Fibroblast of lung (primary cell): Measurements from ENCODE around the gene DENND11.

Experiments used
- EZH2 ChIP-seq: IDR thresholded peaks from 2 replicates; pipeline ENCODE4 v1.5.1; 2012; ENCODE audit warnings: low read length, control low read depth, mild to moderate bottlenecking; ENCODE audit errors: missing control alignments
- TF ChIP-seq, protein P1 (sequence below), 2 donors: IDR thresholded peaks in 1 of 2; conservative IDR thresholded peaks in 1 of 2; 1 replicate in 1 of 2; 2 replicates in 1 of 2; pipeline ENCODE4 v1.5.1; 2011 to 2012; ENCODE audit warnings: low read length in 2 of 2, control low read depth in 1 of 2, inconsistent platforms in 1 of 2, low read depth in 1 of 2, mild to moderate bottlenecking in 1 of 2

GRCh38 chr7:141688043-141688442 lies 13.9 kb downstream of the DENND11 start:
- TF ChIP-seq, protein P1, sequence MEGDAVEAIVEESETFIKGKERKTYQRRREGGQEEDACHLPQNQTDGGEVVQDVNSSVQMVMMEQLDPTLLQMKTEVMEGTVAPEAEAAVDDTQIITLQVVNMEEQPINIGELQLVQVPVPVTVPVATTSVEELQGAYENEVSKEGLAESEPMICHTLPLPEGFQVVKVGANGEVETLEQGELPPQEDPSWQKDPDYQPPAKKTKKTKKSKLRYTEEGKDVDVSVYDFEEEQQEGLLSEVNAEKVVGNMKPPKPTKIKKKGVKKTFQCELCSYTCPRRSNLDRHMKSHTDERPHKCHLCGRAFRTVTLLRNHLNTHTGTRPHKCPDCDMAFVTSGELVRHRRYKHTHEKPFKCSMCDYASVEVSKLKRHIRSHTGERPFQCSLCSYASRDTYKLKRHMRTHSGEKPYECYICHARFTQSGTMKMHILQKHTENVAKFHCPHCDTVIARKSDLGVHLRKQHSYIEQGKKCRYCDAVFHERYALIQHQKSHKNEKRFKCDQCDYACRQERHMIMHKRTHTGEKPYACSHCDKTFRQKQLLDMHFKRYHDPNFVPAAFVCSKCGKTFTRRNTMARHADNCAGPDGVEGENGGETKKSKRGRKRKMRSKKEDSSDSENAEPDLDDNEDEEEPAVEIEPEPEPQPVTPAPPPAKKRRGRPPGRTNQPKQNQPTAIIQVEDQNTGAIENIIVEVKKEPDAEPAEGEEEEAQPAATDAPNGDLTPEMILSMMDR (conservative IDR thresholded peaks at IDR 0.05 in 1 of 2, IDR thresholded peaks at IDR 0.05 in 1 of 2; ENCODE audit: low read depth in 1 of 2, low read length in 2 of 2): no peak
- TF ChIP-seq EZH2: no peak
